GM18508 (cell line): ENCODE results near the gene FAM83F.
A peak's percentile ranks its signal among the peaks of the same experiment; 100 is the strongest.
"Not testable (repeated sequence)": the region's sequence is repeated elsewhere in the genome, so short reads cannot be mapped to it uniquely, and the experiment has no call there.

ENCODE experiments used
- ATAC-seq: cut with Tn5 transposase; IDR thresholded peaks from one replicate; pipeline ENCODE4 v1.9.1; 2021; ENCODE audit warnings: moderate number of reproducible peaks; ENCODE audit not compliant: insufficient read depth, unreplicated experiment

Gene FAM83F

GRCh38 chr22:39994566-39995392 lies at the start of gene FAM83F:
Gene FAM83F, plus strand, starts transcription at chr22:39994954. Its CDS starts 89 bp downstream, at chr22:39995043.
- ATAC-seq, result no peak

- no peak for ATAC-seq
These were observed 48.6 kb upstream of the FAM83F start for GRCh38 chr22:39946126-39946502.

GRCh38 chr22:39946503-39947219 lies 48.1 kb upstream of the FAM83F start:
- no peak for ATAC-seq

GRCh38 chr22:39947220-39948216 lies 47.2 kb upstream of the FAM83F start:
- ATAC-seq, result no peak

GRCh38 chr22:39949964-39950737 lies 44.6 kb upstream of the FAM83F start:
- ATAC-seq, result no peak

- ATAC-seq, result not testable (repeated sequence)
These were observed 43.0 kb upstream of the FAM83F start for GRCh38 chr22:39951603-39952293.

GRCh38 chr22:39952347-39952746 lies 42.4 kb upstream of the FAM83F start:
- no peak for ATAC-seq

GRCh38 chr22:39953101-39953500 lies 41.7 kb upstream of the FAM83F start:
- no peak for ATAC-seq

- ATAC-seq, result no peak
These were observed 40.1 kb upstream of the FAM83F start for GRCh38 chr22:39954584-39955055.

GRCh38 chr22:39955675-39956074 lies 39.1 kb upstream of the FAM83F start:
- ATAC-seq, result no peak

- no peak for ATAC-seq
These were observed 37.7 kb upstream of the FAM83F start for GRCh38 chr22:39956932-39957664.

GRCh38 chr22:39958009-39958711 lies 36.6 kb upstream of the FAM83F start:
- no peak for ATAC-seq

- no peak for ATAC-seq
These were observed 35.7 kb upstream of the FAM83F start for GRCh38 chr22:39958949-39959639.

- ATAC-seq, result no peak
These were observed 34.9 kb upstream of the FAM83F start, which contains the start of gene TMA7B for GRCh38 chr22:39959640-39960447. Gene TMA7B, plus strand, starts transcription at chr22:39960397. Its CDS starts 3,978 bp downstream, at chr22:39964375.

GRCh38 chr22:39960791-39961746 lies 33.7 kb upstream of the FAM83F start:
- peak; percentile 61 for ATAC-seq
